GM12878 (cell line): ENCODE measurements around the gene TCP1. TPM values are rescaled to one million over a fixed set of nuclear protein-coding genes. Genes with fewer than 3 reads are reported as not detected.

Experiments used
- BACH1 ChIP-seq: fragments of 450-650 bp; IDR thresholded peaks from 2 replicates; pipeline ENCODE4 v1.6.1; 2017; ENCODE audit warnings: mild to moderate bottlenecking, borderline replicate concordance
- BCL11A ChIP-seq: IDR thresholded peaks from 2 replicates; pipeline ENCODE4 v1.6.1; 2011; ENCODE audit warnings: low read depth, low read length
- CHD2 ChIP-seq: IDR thresholded peaks from 2 replicates; pipeline ENCODE4 v1.6.1; 2011; ENCODE audit warnings: low read depth, low read length, improper control_type of control experiment, borderline replicate concordance
- DPF2 ChIP-seq: fragments of 450-650 bp; IDR thresholded peaks from 2 replicates; pipeline ENCODE4 v1.6.1; 2017; ENCODE audit warnings: mild to moderate bottlenecking
- EED ChIP-seq: sonication (generic); IDR thresholded peaks from 2 replicates; pipeline ENCODE4 v1.6.1; 2016; ENCODE audit warnings: antibody characterized with exemption, low read depth
- EGR1 ChIP-seq, 2 experiments: IDR thresholded peaks; 1 replicate in 1 of 2; 2 replicates in 1 of 2; pipeline ENCODE4 v1.6.1; 2011 to 2012; ENCODE audit warnings: low read depth in 2 of 2, low read length in 2 of 2, borderline replicate concordance in 1 of 2, mild to moderate bottlenecking in 1 of 2, moderate library complexity in 1 of 2
- KAT2A ChIP-seq: conservative IDR thresholded peaks from 2 replicates; pipeline ENCODE4 v1.6.1; 2011; ENCODE audit warnings: low read depth, low read length; ENCODE audit not compliant: control insufficient read depth
- LARP7 ChIP-seq: fragments of 450-650 bp; IDR thresholded peaks from 2 replicates; pipeline ENCODE4 v1.6.1; 2017; ENCODE audit warnings: mild to moderate bottlenecking
- NFIC ChIP-seq: IDR thresholded peaks from 2 replicates; pipeline ENCODE4 v1.6.1; 2012; ENCODE audit warnings: low read depth, mild to moderate bottlenecking, inconsistent platforms, low read length, moderate library complexity
- NFYB ChIP-seq: IDR thresholded peaks from 2 replicates; pipeline ENCODE4 v1.6.1; 2011; ENCODE audit warnings: low read depth, mild to moderate bottlenecking, low read length, improper control_type of control experiment, moderate library complexity; ENCODE audit not compliant: insufficient read depth
- POLR2AphosphoS2 ChIP-seq: IDR thresholded peaks from 2 replicates; pipeline ENCODE4 v1.6.1; 2011; ENCODE audit warnings: low read depth, mild to moderate bottlenecking, low read length, improper control_type of control experiment, moderate library complexity
- RFX5 ChIP-seq: IDR thresholded peaks from 2 replicates; pipeline ENCODE4 v1.6.1; 2011; ENCODE audit warnings: low read depth, low read length, improper control_type of control experiment
- YBX1 ChIP-seq: fragments of 450-650 bp; IDR thresholded peaks from 2 replicates; pipeline ENCODE4 v1.6.1; 2016; ENCODE audit warnings: antibody characterized with exemption
- ZNF24 ChIP-seq: fragments of 450-650 bp; IDR thresholded peaks from 2 replicates; pipeline ENCODE4 v1.6.1; 2017; ENCODE audit warnings: antibody characterized with exemption, mild to moderate bottlenecking
- polyA plus RNA-seq, 11 experiments: library from polyadenylated mRNA; depleted of rRNA in 4 of 11; unstranded in 6 of 11; stranded (reverse) in 5 of 11; fragments of >200 nt; fragmentation: Nextera tagmentation in 4 of 11; fragmentation: Illumina TruSeq in 1 of 11; extraction: Ambion mirVana in 4 of 11; extraction: Trizol in 1 of 11; gene quantifications; 1 replicate in 1 of 11; 2 replicates in 10 of 11; pipeline versions ENCODE4 v1.2.1 to v1.2.3, GENCODE V29; 2011 to 2016; ENCODE audit warnings: inconsistent platforms in 2 of 11, missing spikeins in 2 of 11, low read depth in 1 of 11
- total RNA-seq, 4 experiments: library from RNA; depleted of rRNA in 3 of 4; stranded (reverse); fragments of >200 nt in 3 of 4; fragmentation: Illumina TruSeq in 1 of 4; extraction: Trizol in 1 of 4; gene quantifications; 2 replicates each; pipeline versions ENCODE4 v1.2.1 to v1.2.3, GENCODE V29; 2013 to 2021
- TF ChIP-seq, protein P1 (sequence below): fragments of 450-650 bp; IDR thresholded peaks from 2 replicates; pipeline ENCODE4 v1.6.1; 2017; ENCODE audit warnings: antibody characterized with exemption, mild to moderate bottlenecking, moderate library complexity
- TF ChIP-seq, protein P2 (sequence below): fragments of 450-650 bp; IDR thresholded peaks from 2 replicates; pipeline ENCODE4 v1.6.1; 2017; ENCODE audit warnings: mild to moderate bottlenecking, moderate library complexity
- TF ChIP-seq, protein P3 (sequence below): IDR thresholded peaks from 2 replicates; pipeline ENCODE4 v1.6.1; 2011; ENCODE audit warnings: borderline replicate concordance, low read depth, mild to moderate bottlenecking, moderate library complexity, mixed read lengths, low read length; ENCODE audit not compliant: insufficient read depth; ENCODE audit errors: extremely low read length
- TF ChIP-seq, protein P4 (sequence below): fragments of 450-650 bp; formaldehyde crosslinking; IDR thresholded peaks from 2 replicates; pipeline ENCODE4 v1.4.0; 2020; ENCODE audit warnings: mild to moderate bottlenecking, moderate library complexity

The TCP1 gene
- total and polyA plus RNA-seq, 10 of the 15 experiments (the other 5 are each of a cell fraction or from before 2014, with no cell fraction given), result 133 to 457 (median 306) TPM

DNA sequence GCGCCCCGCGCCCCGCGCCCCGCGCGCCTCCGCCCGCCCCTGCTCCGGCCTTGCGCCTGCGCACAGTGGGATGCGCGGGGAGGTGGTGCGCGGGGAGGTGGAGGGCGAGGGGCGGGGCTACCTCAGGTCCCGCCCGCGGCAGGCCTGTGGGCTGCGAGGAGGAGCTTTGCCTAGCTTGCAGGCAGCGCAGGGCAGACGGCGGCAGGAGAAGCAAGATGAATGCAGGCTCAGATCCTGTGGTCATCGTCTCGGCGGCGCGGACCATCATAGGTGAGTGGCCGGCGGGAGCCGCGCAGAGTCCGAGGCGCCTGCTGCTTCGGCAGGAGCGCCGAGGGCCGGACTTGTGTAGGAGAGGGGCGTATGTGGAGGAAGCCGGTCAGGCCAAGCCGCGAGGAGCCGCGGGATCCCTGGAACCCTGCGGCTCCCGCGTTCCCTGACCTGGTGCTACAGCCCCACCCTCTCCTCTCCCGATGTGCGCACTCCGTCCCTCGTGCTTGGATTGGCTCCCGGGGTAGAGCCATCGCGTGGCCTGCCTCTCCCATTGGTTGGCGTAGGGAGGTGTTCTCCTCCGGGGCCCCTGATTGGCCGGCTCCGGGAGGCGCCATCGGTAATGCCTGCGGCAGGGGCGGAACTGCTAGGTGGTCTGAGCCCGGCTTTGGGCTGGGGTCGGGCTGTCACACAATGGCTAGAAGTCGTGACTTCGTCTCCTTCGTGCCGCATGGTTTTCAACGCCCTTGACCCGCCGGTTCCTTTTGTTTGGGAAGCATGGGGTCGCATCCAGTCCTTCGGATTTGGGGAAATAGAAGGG, 27.3 kb downstream of the TCP1 start, which contains the start of gene ACAT2 (continued):
- TF ChIP-seq, protein P1, sequence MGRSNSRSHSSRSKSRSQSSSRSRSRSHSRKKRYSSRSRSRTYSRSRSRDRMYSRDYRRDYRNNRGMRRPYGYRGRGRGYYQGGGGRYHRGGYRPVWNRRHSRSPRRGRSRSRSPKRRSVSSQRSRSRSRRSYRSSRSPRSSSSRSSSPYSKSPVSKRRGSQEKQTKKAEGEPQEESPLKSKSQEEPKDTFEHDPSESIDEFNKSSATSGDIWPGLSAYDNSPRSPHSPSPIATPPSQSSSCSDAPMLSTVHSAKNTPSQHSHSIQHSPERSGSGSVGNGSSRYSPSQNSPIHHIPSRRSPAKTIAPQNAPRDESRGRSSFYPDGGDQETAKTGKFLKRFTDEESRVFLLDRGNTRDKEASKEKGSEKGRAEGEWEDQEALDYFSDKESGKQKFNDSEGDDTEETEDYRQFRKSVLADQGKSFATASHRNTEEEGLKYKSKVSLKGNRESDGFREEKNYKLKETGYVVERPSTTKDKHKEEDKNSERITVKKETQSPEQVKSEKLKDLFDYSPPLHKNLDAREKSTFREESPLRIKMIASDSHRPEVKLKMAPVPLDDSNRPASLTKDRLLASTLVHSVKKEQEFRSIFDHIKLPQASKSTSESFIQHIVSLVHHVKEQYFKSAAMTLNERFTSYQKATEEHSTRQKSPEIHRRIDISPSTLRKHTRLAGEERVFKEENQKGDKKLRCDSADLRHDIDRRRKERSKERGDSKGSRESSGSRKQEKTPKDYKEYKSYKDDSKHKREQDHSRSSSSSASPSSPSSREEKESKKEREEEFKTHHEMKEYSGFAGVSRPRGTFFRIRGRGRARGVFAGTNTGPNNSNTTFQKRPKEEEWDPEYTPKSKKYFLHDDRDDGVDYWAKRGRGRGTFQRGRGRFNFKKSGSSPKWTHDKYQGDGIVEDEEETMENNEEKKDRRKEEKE, result no peak
- TF ChIP-seq, protein P2, sequence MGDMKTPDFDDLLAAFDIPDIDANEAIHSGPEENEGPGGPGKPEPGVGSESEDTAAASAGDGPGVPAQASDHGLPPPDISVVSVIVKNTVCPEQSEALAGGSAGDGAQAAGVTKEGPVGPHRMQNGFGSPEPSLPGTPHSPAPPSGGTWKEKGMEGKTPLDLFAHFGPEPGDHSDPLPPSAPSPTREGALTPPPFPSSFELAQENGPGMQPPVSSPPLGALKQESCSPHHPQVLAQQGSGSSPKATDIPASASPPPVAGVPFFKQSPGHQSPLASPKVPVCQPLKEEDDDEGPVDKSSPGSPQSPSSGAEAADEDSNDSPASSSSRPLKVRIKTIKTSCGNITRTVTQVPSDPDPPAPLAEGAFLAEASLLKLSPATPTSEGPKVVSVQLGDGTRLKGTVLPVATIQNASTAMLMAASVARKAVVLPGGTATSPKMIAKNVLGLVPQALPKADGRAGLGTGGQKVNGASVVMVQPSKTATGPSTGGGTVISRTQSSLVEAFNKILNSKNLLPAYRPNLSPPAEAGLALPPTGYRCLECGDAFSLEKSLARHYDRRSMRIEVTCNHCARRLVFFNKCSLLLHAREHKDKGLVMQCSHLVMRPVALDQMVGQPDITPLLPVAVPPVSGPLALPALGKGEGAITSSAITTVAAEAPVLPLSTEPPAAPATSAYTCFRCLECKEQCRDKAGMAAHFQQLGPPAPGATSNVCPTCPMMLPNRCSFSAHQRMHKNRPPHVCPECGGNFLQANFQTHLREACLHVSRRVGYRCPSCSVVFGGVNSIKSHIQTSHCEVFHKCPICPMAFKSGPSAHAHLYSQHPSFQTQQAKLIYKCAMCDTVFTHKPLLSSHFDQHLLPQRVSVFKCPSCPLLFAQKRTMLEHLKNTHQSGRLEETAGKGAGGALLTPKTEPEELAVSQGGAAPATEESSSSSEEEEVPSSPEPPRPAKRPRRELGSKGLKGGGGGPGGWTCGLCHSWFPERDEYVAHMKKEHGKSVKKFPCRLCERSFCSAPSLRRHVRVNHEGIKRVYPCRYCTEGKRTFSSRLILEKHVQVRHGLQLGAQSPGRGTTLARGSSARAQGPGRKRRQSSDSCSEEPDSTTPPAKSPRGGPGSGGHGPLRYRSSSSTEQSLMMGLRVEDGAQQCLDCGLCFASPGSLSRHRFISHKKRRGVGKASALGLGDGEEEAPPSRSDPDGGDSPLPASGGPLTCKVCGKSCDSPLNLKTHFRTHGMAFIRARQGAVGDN, result 0 out of 2 replicates have a peak, but pooled peaks have one; percentile 40
- TF ChIP-seq, protein P3, sequence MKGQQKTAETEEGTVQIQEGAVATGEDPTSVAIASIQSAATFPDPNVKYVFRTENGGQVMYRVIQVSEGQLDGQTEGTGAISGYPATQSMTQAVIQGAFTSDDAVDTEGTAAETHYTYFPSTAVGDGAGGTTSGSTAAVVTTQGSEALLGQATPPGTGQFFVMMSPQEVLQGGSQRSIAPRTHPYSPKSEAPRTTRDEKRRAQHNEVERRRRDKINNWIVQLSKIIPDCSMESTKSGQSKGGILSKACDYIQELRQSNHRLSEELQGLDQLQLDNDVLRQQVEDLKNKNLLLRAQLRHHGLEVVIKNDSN, result no peak
- 0 out of 2 replicates have a peak, but pooled peaks have one; percentile 19 for TF ChIP-seq EED
- no peak for TF ChIP-seq NFIC
- peak in 1 of 2 experiments; percentile 19; a peak in 1 of 3 replicates for TF ChIP-seq EGR1 (IDR thresholded peaks at IDR 0.05; ENCODE audit: borderline replicate concordance in 1 of 2, low read depth in 2 of 2, low read length in 2 of 2)
- TF ChIP-seq BCL11A, result no peak
- no peak for TF ChIP-seq KAT2A
- no peak for TF ChIP-seq YBX1
- no peak; the same call in 1 of the 2 replicates for TF ChIP-seq DPF2
- peak; percentile 29; the same call in 1 of the 2 replicates for TF ChIP-seq BACH1
- TF ChIP-seq NFYB, result peak; percentile 99
- TF ChIP-seq CHD2, result peak; percentile 91
- peak; percentile 89 for TF ChIP-seq RFX5
- TF ChIP-seq POLR2AphosphoS2, result no peak
- TF ChIP-seq LARP7, result peak; percentile 91
- TF ChIP-seq ZNF24, result no peak
- TF ChIP-seq, protein P4, sequence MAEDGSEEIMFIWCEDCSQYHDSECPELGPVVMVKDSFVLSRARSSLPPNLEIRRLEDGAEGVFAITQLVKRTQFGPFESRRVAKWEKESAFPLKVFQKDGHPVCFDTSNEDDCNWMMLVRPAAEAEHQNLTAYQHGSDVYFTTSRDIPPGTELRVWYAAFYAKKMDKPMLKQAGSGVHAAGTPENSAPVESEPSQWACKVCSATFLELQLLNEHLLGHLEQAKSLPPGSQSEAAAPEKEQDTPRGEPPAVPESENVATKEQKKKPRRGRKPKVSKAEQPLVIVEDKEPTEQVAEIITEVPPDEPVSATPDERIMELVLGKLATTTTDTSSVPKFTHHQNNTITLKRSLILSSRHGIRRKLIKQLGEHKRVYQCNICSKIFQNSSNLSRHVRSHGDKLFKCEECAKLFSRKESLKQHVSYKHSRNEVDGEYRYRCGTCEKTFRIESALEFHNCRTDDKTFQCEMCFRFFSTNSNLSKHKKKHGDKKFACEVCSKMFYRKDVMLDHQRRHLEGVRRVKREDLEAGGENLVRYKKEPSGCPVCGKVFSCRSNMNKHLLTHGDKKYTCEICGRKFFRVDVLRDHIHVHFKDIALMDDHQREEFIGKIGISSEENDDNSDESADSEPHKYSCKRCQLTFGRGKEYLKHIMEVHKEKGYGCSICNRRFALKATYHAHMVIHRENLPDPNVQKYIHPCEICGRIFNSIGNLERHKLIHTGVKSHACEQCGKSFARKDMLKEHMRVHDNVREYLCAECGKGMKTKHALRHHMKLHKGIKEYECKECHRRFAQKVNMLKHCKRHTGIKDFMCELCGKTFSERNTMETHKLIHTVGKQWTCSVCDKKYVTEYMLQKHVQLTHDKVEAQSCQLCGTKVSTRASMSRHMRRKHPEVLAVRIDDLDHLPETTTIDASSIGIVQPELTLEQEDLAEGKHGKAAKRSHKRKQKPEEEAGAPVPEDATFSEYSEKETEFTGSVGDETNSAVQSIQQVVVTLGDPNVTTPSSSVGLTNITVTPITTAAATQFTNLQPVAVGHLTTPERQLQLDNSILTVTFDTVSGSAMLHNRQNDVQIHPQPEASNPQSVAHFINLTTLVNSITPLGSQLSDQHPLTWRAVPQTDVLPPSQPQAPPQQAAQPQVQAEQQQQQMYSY (CRISPR knock-in tag), result no peak
